HepG2 (cell line): Measurements from ENCODE around the gene ZCCHC3. TPM values are rescaled to one million over a fixed set of nuclear protein-coding genes. Genes with fewer than 3 reads are reported as not detected.

Experiments
- PAF1 ChIP-seq: IDR thresholded peaks from 2 replicates; pipeline ENCODE4 v1.6.1; 2016; ENCODE audit warnings: missing genetic modification reagents, missing compliant biosample characterization
- PRDM15 ChIP-seq: sonication (generic); formaldehyde crosslinking; IDR thresholded peaks from 2 replicates; pipeline ENCODE4 v1.4.0; 2020; ENCODE audit warnings: missing genetic modification reagents
- SKI ChIP-seq: fragments of 450-650 bp; IDR thresholded peaks from one replicate; pipeline ENCODE4 v1.6.1; 2018; ENCODE audit warnings: mild to moderate bottlenecking; ENCODE audit not compliant: partially characterized antibody
- STAG1 ChIP-seq: sonication (generic); formaldehyde crosslinking; IDR thresholded peaks from 2 replicates; pipeline ENCODE4 v1.4.0; 2020; ENCODE audit warnings: missing genetic modification reagents
- ZNF143 ChIP-seq: sonication (generic); formaldehyde crosslinking; IDR thresholded peaks from 2 replicates; pipeline ENCODE4 v1.4.0; 2020; ENCODE audit warnings: missing genetic modification reagents
- ZNF430 ChIP-seq: sonication (generic); formaldehyde crosslinking; IDR thresholded peaks from 2 replicates; pipeline ENCODE4 v1.9.0; 2021; ENCODE audit warnings: mild to moderate bottlenecking, missing genetic modification reagents
- ZNF687 ChIP-seq: sonication (generic); formaldehyde crosslinking; IDR thresholded peaks from 2 replicates; pipeline ENCODE4 v1.5.1; 2020; ENCODE audit warnings: mild to moderate bottlenecking, missing genetic modification reagents, moderate library complexity
- polyA plus RNA-seq, 8 experiments: library from polyadenylated mRNA; depleted of rRNA in 3 of 8; stranded (reverse) in 7 of 8; unstranded in 1 of 8; fragments of >200 nt; fragmentation: Illumina TruSeq in 4 of 8; extraction: Trizol in 4 of 8; gene quantifications; 2 replicates each; pipeline versions ENCODE4 v1.2.1 to v1.2.3, GENCODE V29; 2011 to 2016; ENCODE audit warnings: low read depth in 4 of 8, missing spikeins in 1 of 8, mixed read lengths in 1 of 8; ENCODE audit not compliant: insufficient read depth in 1 of 8
- total RNA-seq, 5 experiments: library from RNA; depleted of rRNA; stranded (reverse); fragments of >200 nt; fragmentation: Illumina TruSeq; extraction: Trizol; gene quantifications; 2 replicates each; pipeline ENCODE4 v1.2.3, GENCODE V29; 2016; ENCODE audit warnings: low read depth in 1 of 5

Gene ZCCHC3
- total and polyA plus RNA-seq, 2 of the 13 experiments (the other 11 are each of a cell fraction or from before 2014, with no cell fraction given) = 46.6 to 63.0 TPM

GRCh38 chr20:313948-314347, 16.6 kb downstream of the ZCCHC3 start (continued):
- no peak for TF ChIP-seq ZNF687 (CRISPR knock-in tag)
- no peak for TF ChIP-seq PRDM15 (CRISPR knock-in tag)
- TF ChIP-seq ZNF430 = no peak
- TF ChIP-seq PAF1 = no peak
- TF ChIP-seq STAG1 (CRISPR knock-in tag) = no peak
- peak; percentile 25 for TF ChIP-seq SKI
- no peak for TF ChIP-seq ZNF143 (CRISPR knock-in tag)
